K562 (cell line): ENCODE results near the gene YTHDC2. TPM values are rescaled to one million over a fixed set of nuclear protein-coding genes. Genes with fewer than 3 reads are reported as not detected.

ENCODE experiments used
- ATF6 ChIP-seq: sonication (generic); formaldehyde crosslinking; IDR thresholded peaks from 2 replicates; pipeline ENCODE4 v1.4.0; 2020; ENCODE audit warnings: mild to moderate bottlenecking, missing genetic modification reagents
- E2F8 ChIP-seq: fragments of 450-650 bp; IDR thresholded peaks from 2 replicates; pipeline ENCODE4 v1.7.1; 2018; ENCODE audit warnings: mild to moderate bottlenecking, low read depth; ENCODE audit not compliant: partially characterized antibody
- GTF2E2 ChIP-seq: fragments of 200-800 bp; sonication (Bioruptor generic); IDR thresholded peaks from 2 replicates; pipeline ENCODE4 v1.6.1; 2016; ENCODE audit warnings: missing genetic modification characterization, missing compliant biosample characterization
- KDM1A ChIP-seq, 2 experiments: fragments of 450-650 bp; IDR thresholded peaks; 2 replicates each; pipeline ENCODE4 v1.6.1; 2016; ENCODE audit warnings: mild to moderate bottlenecking in 2 of 2
- LEF1 ChIP-seq: fragments of 450-650 bp; IDR thresholded peaks from 2 replicates; pipeline ENCODE4 v1.6.1; 2016; ENCODE audit warnings: mild to moderate bottlenecking
- MYC ChIP-seq, 2 experiments: fragments of 250-450 bp in 1 of 2; sonication (Bioruptor Pico) in 1 of 2; IDR thresholded peaks; 2 replicates each; pipeline versions ENCODE4 v1.5.1 to v1.6.1; 2012 to 2021; ENCODE audit warnings: low read depth in 2 of 2, borderline replicate concordance in 1 of 2, improper control_type of control experiment in 1 of 2, low read length in 1 of 2, mild to moderate bottlenecking in 1 of 2, moderate library complexity in 1 of 2
- NCOA6 ChIP-seq: fragments of 450-650 bp; IDR thresholded peaks from 2 replicates; pipeline ENCODE4 v1.6.1; 2017; ENCODE audit warnings: mild to moderate bottlenecking
- NFRKB ChIP-seq: fragments of 450-650 bp; IDR thresholded peaks from 2 replicates; pipeline ENCODE4 v1.6.1; 2016; ENCODE audit warnings: low read depth
- NR2C1 ChIP-seq, 2 experiments: fragments of 450-650 bp; IDR thresholded peaks; 2 replicates each; pipeline ENCODE4 v1.6.1; 2017; ENCODE audit warnings: mild to moderate bottlenecking in 2 of 2, antibody characterized with exemption in 1 of 2, inconsistent platforms in 1 of 2, missing compliant biosample characterization in 1 of 2, missing genetic modification characterization in 1 of 2
- POLR2A ChIP-seq: fragments of 450-650 bp; conservative IDR thresholded peaks from 2 replicates; pipeline ENCODE4 v1.6.1; 2016
- POLR2AphosphoS5 ChIP-seq: IDR thresholded peaks from 2 replicates; pipeline ENCODE4 v1.6.1; 2011; ENCODE audit warnings: mild to moderate bottlenecking, low read depth, low read length, moderate library complexity; ENCODE audit not compliant: control insufficient read depth, insufficient read depth
- POLR2B ChIP-seq: fragments of 450-650 bp; IDR thresholded peaks from 2 replicates; pipeline ENCODE4 v1.6.1; 2018; ENCODE audit warnings: low read depth; ENCODE audit not compliant: partially characterized antibody
- RAD21 ChIP-seq, 2 experiments: fragments of 250-450 bp in 1 of 2; fragments of 450-650 bp in 1 of 2; sonication (Bioruptor Pico) in 1 of 2; formaldehyde crosslinking in 1 of 2; IDR thresholded peaks in 1 of 2; conservative IDR thresholded peaks in 1 of 2; 2 replicates each; pipeline versions ENCODE4 v1.4.0 to v1.8.0; 2020 to 2022; ENCODE audit warnings: mild to moderate bottlenecking in 2 of 2, moderate library complexity in 1 of 2
- SAP30 ChIP-seq: fragments of 200-600 bp; sonication (generic); IDR thresholded peaks from 2 replicates; pipeline ENCODE4 v1.6.1; 2012; ENCODE audit warnings: borderline replicate concordance, low read depth, mild to moderate bottlenecking, moderate library complexity, low read length, control low read depth, inconsistent platforms; ENCODE audit not compliant: insufficient read depth, poor library complexity, severe bottlenecking
- SP1 ChIP-seq: sonication (generic); formaldehyde crosslinking; IDR thresholded peaks from 2 replicates; pipeline ENCODE4 v1.8.1; 2022; ENCODE audit warnings: mild to moderate bottlenecking, missing genetic modification reagents
- TEAD4 ChIP-seq, 2 experiments: sonication (generic) in 1 of 2; formaldehyde crosslinking in 1 of 2; IDR thresholded peaks; 2 replicates each; pipeline versions ENCODE4 v1.6.1 to v1.8.0; 2012 to 2022; ENCODE audit warnings: borderline replicate concordance in 1 of 2, inconsistent platforms in 1 of 2, low read length in 1 of 2, mild to moderate bottlenecking in 1 of 2, missing genetic modification reagents in 1 of 2
- THRA ChIP-seq: fragments of 450-650 bp; IDR thresholded peaks from 2 replicates; pipeline ENCODE4 v1.6.1; 2017; ENCODE audit warnings: mild to moderate bottlenecking, moderate library complexity
- ZNF24 ChIP-seq: fragments of 450-650 bp; IDR thresholded peaks from 2 replicates; pipeline ENCODE4 v1.6.1; 2016
- ZNF316 ChIP-seq: fragments of 450-650 bp; IDR thresholded peaks from 2 replicates; pipeline ENCODE4 v1.6.1; 2016
- ZNF431 ChIP-seq: sonication (generic); formaldehyde crosslinking; IDR thresholded peaks from 2 replicates; pipeline ENCODE4 v1.8.0; 2022; ENCODE audit warnings: mild to moderate bottlenecking, missing genetic modification reagents
- ZNF830 ChIP-seq: fragments of 250-450 bp; sonication (Bioruptor Pico); IDR thresholded peaks from 2 replicates; pipeline ENCODE4 v1.5.0; 2021; ENCODE audit warnings: mild to moderate bottlenecking
- polyA plus RNA-seq, 8 experiments: library from polyadenylated mRNA; depleted of rRNA in 4 of 8; stranded (reverse) in 5 of 8; unstranded in 3 of 8; fragments of >200 nt; fragmentation: Nextera tagmentation in 2 of 8; fragmentation: Illumina TruSeq in 1 of 8; extraction: Ambion mirVana in 2 of 8; extraction: Trizol in 1 of 8; gene quantifications; 2 replicates each; pipeline versions ENCODE4 v1.2.1 to v1.2.3, GENCODE V29; 2011 to 2014; ENCODE audit warnings: inconsistent platforms in 1 of 8, missing spikeins in 1 of 8
- total RNA-seq, 7 experiments: library from RNA; depleted of rRNA in 6 of 7; stranded (reverse); fragments of >200 nt in 6 of 7; fragmentation: Illumina TruSeq in 2 of 7; extraction: Trizol in 2 of 7; gene quantifications; 2 replicates each; pipeline versions ENCODE4 v1.2.1 to v1.2.3, GENCODE V29; 2011 to 2021; ENCODE audit warnings: low replicate concordance in 1 of 7

Gene YTHDC2
- total and polyA plus RNA-seq, 9 of the 15 experiments (the other 6 are each of a cell fraction or from before 2014, with no cell fraction given) = 2.7 to 21.6 (median 15.9) TPM

- TF ChIP-seq THRA (no peak), LEF1 (no peak), RAD21 (CRISPR knock-in tag; conservative IDR thresholded peaks at IDR 0.05 in 1 of 2, IDR thresholded peaks at IDR 0.05 in 1 of 2) (peak; percentile 21 to 52; a peak in 2 of 4 replicates), KDM1A (IDR thresholded peaks at IDR 0.05) (peak in 1 of 2 experiments; percentile 78; a peak in 3 of 4 replicates), NCOA6 (peak; percentile 92), POLR2AphosphoS5 (peak; percentile 87), MYC (IDR thresholded peaks at IDR 0.05; ENCODE audit: low read depth, low read length) (peak; percentile 47; the same call in 1 of the 2 replicates), MYC (CRISPR knock-in tag; IDR thresholded peaks at IDR 0.05; ENCODE audit: borderline replicate concordance, low read depth) (0 out of 2 replicates have a peak, but pooled peaks have one; percentile 47), SP1 (CRISPR knock-in tag) (peak; percentile 70), GTF2E2 (tag) (peak; percentile 19; the same call in 1 of the 2 replicates), ZNF24 (peak; percentile 99), NFRKB (0 out of 2 replicates have a peak, but pooled peaks have one; percentile 37), NR2C1 (IDR thresholded peaks at IDR 0.05) (peak; percentile 48), NR2C1 (tag; IDR thresholded peaks at IDR 0.05) (peak; percentile 79), TEAD4 (IDR thresholded peaks at IDR 0.05; ENCODE audit: low read length) (no peak), TEAD4 (CRISPR knock-in tag; IDR thresholded peaks at IDR 0.05; ENCODE audit: borderline replicate concordance) (no peak), POLR2B (peak; percentile 72), ZNF830 (peak; percentile 22; the same call in 1 of the 2 replicates), POLR2A (peak; percentile 91), SAP30 (peak; percentile 60), ATF6 (CRISPR knock-in tag) (0 out of 2 replicates have a peak, but pooled peaks have one; percentile 58), E2F8 (peak; percentile 75), ZNF316 (peak; percentile 96), ZNF431 (CRISPR knock-in tag) (no peak)
Measured at GRCh38 chr5:113513384-113514288, at the start of gene YTHDC2 (continued).
